ENCODE results near the gene MAP2K5.

- TF ChIP-seq CTCF (conservative IDR thresholded peaks at IDR 0.05; ENCODE audit: low read length): no peak
- TF ChIP-seq EZH2phosphoT487 (IDR thresholded peaks at IDR 0.05; ENCODE audit: borderline replicate concordance): no peak
Measured at GRCh38 chr15:67815036-67815592, 272.6 kb downstream of the MAP2K5 start.
